22Rv1 (cell line): ENCODE results near the gene MLLT1.

ENCODE experiments used
- H3K27ac ChIP-seq: fragments of 450-650 bp; 2 replicates; pipeline ENCODE4 v1.5.1; 2017
- ZFX ChIP-seq: fragments of 450-650 bp; IDR thresholded peaks from 2 replicates; pipeline ENCODE4 v1.6.1; 2017; ENCODE audit warnings: antibody characterized with exemption, borderline replicate concordance
- TF ChIP-seq, protein P1 (sequence below): fragments of 450-650 bp; IDR thresholded peaks from 2 replicates; pipeline ENCODE4 v1.5.1; 2017; ENCODE audit warnings: mild to moderate bottlenecking

The MLLT1 gene

DNA sequence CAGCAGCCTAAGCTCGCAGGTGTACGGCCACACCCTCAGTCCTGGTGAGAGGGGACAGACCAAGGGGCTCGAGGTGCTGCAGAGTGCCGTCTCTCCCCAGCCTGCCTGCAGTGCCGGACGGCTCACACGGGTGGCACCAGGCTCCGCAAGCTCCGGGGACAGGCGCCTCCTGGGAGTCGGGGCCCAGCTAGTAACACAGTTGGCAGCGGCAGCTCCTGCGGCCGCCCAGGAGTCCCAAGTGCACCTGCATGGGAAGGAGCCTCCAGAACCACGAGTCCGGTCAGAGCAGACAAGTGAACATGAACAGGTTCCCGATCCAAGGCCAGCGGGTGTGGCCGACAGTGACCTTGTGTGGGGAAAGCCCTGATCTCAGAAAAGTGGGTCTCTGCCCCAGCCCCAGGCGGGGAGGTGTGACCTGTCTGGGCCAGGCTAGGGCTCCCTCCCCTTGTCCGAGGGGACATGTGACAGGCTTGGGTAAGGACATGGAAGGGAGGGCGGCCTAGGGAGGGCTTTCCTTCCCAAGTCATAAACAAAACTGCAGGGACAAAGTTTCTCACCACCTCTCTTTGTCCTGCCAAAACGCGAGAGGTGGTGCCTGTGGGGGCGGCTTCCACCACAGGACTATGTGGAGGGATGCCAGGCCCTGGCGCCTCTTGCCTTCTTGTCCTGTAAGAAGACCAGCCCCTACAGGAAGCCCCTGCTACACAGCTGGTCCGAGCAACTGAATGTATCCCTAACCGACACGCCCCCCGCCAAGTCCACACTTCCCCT is 46.5 kb downstream of the MLLT1 start:
- no peak overlapping the region for H3K27ac ChIP-seq
- TF ChIP-seq ZFX, result no peak
- TF ChIP-seq, protein P1, sequence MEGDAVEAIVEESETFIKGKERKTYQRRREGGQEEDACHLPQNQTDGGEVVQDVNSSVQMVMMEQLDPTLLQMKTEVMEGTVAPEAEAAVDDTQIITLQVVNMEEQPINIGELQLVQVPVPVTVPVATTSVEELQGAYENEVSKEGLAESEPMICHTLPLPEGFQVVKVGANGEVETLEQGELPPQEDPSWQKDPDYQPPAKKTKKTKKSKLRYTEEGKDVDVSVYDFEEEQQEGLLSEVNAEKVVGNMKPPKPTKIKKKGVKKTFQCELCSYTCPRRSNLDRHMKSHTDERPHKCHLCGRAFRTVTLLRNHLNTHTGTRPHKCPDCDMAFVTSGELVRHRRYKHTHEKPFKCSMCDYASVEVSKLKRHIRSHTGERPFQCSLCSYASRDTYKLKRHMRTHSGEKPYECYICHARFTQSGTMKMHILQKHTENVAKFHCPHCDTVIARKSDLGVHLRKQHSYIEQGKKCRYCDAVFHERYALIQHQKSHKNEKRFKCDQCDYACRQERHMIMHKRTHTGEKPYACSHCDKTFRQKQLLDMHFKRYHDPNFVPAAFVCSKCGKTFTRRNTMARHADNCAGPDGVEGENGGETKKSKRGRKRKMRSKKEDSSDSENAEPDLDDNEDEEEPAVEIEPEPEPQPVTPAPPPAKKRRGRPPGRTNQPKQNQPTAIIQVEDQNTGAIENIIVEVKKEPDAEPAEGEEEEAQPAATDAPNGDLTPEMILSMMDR, result no peak

DNA sequence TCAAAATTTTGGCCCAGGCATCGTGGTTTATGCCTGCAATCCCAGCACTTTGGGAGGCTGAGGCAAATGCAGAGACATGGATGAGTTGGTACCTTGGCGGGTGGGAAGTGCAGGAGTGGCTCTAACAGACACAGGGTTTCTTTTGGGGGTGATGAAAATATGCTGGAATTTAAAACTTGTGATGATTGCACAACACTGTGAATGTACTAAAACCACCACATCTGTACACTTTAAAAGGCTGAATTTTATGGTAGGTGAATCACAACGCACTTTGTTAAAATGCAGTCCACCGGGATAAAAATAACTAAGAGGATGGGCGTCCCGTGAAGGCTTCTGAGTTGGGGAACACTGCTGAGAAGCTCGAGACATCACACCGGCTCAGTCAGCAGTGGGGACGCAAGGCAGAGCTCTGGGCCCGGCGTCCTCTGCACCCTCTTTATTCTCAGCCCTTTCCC is 47.1 kb downstream of the MLLT1 start:
- no peak overlapping the region for H3K27ac ChIP-seq
- no peak for TF ChIP-seq ZFX
- TF ChIP-seq, protein P1, result no peak

DNA sequence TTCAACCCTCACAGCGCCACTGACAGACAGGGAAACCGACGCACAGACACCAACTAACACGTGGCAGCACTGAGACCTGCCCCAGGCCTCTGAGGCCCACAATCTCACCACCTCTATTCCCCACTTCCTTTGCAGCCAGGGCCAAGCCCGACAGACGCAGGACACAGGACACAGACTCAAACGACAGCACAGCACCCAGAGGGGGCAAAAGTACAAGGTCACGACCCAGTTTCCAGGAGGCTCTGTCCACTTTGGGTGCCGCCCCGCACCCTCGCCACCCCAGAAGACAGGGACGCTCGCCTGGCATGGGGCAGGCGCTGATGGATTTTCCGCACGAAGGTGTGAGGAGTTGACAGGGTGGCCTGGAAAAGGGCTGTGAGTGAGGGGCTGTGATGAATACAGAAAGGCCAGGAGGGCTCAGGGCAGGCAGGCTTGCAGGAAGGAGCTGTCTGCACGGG is 48.8 kb downstream of the MLLT1 start:
- no peak overlapping the region for H3K27ac ChIP-seq

DNA sequence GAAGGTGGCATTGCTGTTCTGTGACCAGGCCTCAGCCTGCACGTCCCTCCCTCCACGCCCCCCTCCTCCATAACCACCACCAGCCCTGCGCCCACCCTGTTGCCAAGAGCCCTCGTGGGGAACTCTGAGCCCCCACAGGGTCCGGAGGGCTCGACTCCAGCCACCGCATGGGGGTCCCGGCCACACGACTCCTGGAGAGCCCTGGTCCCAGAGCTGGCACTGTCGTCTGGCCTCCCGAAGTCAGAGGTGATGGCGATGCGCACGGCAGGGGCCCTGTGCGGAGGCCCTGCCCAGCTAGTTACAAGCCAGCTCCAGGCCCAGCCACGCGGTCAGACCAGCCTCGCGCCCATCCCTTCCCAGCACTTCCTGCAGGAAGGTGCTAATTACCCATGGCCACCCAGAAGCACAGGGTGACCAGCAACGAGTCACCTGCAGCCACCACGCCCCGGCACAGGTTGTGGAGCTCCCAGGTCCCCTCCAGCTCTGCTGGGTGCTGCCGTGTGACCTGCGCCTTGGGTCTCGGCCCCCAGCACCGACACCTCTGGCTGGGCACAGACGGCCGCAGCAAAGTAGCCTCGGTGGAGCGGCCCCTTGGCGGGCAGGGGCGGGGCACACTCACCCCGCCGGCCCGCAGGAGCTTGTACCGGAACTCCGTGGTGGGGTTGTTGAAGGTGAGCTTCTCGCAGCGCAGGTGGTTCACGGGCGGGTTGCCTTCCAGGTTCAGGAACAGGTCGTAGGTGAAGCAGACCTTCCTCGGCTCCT is 49.6 kb downstream of the MLLT1 start:
- no peak for TF ChIP-seq ZFX
- TF ChIP-seq, protein P1, result no peak
- H3K27ac ChIP-seq, result no peak overlapping the region

More for the DNA sequence above, 48.8 kb downstream of the MLLT1 start:
- no peak for TF ChIP-seq ZFX
- TF ChIP-seq, protein P1, result no peak

DNA sequence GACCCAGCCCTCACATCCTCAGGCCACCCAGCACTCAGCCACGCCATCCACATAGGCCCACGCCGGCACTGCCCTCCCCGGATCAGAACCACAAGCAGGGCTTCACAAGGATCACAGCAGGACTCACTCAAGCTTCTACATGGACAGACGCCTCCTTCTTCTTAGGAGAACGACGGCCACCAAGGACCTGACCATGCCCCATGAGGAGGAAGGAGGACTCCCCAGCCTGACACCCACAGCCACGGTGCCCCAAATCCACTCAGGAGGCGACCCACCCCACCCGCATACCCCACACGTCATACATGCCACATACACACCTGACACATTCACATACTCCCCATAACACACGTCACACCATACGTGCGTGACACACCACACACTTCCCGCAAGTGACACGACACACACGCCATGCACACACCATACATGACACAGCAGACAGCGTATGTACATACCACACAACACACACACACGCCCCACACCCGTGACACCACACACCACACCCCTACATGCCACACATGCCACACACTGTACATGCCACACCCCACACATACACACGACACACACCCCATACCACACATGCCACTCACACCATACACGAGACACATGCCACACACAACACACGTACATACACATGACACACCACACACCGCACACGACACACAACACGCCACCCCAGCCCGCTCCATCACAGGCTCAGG is 50.4 kb downstream of the MLLT1 start:
- H3K27ac ChIP-seq, result no peak overlapping the region
- no peak for TF ChIP-seq ZFX
- TF ChIP-seq, protein P1, result no peak

DNA sequence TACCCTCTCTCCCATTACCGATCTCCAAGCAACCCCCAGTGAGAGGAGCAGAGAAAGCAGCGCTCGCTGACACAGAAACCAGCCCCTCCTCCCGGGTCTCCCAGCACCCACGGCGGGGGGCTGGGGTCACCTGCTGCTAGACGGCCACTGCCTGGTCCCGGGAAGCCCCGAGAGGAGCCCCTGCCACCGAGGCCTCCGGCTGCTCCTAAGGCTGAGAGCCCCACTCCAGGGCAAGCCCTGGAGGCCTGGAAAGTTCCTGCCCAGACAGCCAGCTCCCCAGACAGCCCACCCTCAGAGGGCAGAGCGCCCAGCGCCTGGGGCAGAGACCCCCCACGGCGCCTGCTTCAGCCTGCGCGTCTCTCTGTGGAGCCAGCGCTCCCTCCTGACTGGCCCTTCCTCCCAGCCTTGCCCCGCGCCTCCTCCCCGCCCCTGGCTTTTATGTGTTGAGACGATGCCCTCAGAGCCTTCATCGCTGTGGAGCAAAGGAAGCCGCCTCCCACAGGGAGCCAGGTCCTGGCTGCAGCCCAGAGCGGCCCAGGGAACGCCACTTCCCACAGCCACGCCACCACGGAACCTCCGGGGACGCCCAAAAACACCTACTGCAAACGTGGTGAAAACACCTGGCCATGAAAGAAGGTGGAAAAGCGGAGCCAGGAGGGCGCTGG is 51.1 kb downstream of the MLLT1 start:
- no peak overlapping the region for H3K27ac ChIP-seq
- TF ChIP-seq ZFX, result no peak
- TF ChIP-seq, protein P1, result no peak
